ENCODE results near the gene HECA. TPM values are rescaled to one million over a fixed set of nuclear protein-coding genes. Genes with fewer than 3 reads are reported as not detected.
"Not testable (repeated sequence)": the region's sequence is repeated elsewhere in the genome, so short reads cannot be mapped to it uniquely, and the experiment has no call there.

The HECA gene
- total and polyA plus RNA-seq, 9 donors: 12.5 to 24.0 (median 15.9) TPM

- no peak for DNase-seq
- no peaks in the 10 kb centered on the region for H3K36me3 ChIP-seq (ENCODE audit: control insufficient read depth, insufficient read depth, low read length)
- H3K9me3 ChIP-seq (replicated peaks; ENCODE audit: control insufficient read depth, low read depth, low read length): no peaks in the 10 kb centered on the region
- no peaks in the 10 kb centered on the region for H3K27me3 ChIP-seq (ENCODE audit: control insufficient read depth, insufficient read depth, low read length)
- no peak overlapping the region for H3K4me3 ChIP-seq (ENCODE audit: low read length)
- H3K4me1 ChIP-seq (ENCODE audit: control insufficient read depth, insufficient read depth, low read length): peaks cover 9% of the 10 kb centered on the region
- peak overlapping the region; percentile 44 for H3K27ac ChIP-seq (ENCODE audit: low read length)
These were observed 850 bp upstream of the HECA start for GRCh38 chr6:139134064-139134395.

GRCh38 chr6:139135578-139136545 is 982 bp downstream of the HECA start:
- H3K36me3 ChIP-seq (ENCODE audit: control insufficient read depth, insufficient read depth, low read length): no peaks in the 10 kb centered on the region
- H3K4me3 ChIP-seq (ENCODE audit: low read length): peak overlapping the region; percentile 90
- under 1% methylated on average over 57 of the region's 76 CpGs for WGBS (ENCODE audit: insufficient coverage)
- H3K27me3 ChIP-seq (ENCODE audit: control insufficient read depth, insufficient read depth, low read length): no peaks in the 10 kb centered on the region
- H3K27ac ChIP-seq (ENCODE audit: low read length): peak overlapping the region; percentile 94
- DNase-seq: peak; percentile 75
- no peaks in the 10 kb centered on the region for H3K9me3 ChIP-seq (replicated peaks; ENCODE audit: control insufficient read depth, low read depth, low read length)
- H3K4me1 ChIP-seq (ENCODE audit: control insufficient read depth, insufficient read depth, low read length): peaks cover 9% of the 10 kb centered on the region

GRCh38 chr6:139137706-139138105 is 2.8 kb downstream of the HECA start:
- no peaks in the 10 kb centered on the region for H3K36me3 ChIP-seq (ENCODE audit: control insufficient read depth, insufficient read depth, low read length)
- no peak for DNase-seq
- no peak overlapping the region for H3K4me3 ChIP-seq (ENCODE audit: low read length)
- 80% methylated on average over 1 of the region's 2 CpGs for WGBS (ENCODE audit: insufficient coverage)
- no peaks in the 10 kb centered on the region for H3K27me3 ChIP-seq (ENCODE audit: control insufficient read depth, insufficient read depth, low read length)
- peaks cover 9% of the 10 kb centered on the region for H3K4me1 ChIP-seq (ENCODE audit: control insufficient read depth, insufficient read depth, low read length)
- H3K9me3 ChIP-seq (replicated peaks; ENCODE audit: control insufficient read depth, low read depth, low read length): no peaks in the 10 kb centered on the region
- no peak overlapping the region for H3K27ac ChIP-seq (ENCODE audit: low read length)

- not testable (repeated sequence) for DNase-seq; H3K4me3 ChIP-seq (ENCODE audit: low read length); H3K27me3 ChIP-seq (ENCODE audit: control insufficient read depth, insufficient read depth, low read length); H3K9me3 ChIP-seq (replicated peaks; ENCODE audit: control insufficient read depth, low read depth, low read length); H3K4me1 ChIP-seq (ENCODE audit: control insufficient read depth, insufficient read depth, low read length); H3K27ac ChIP-seq (ENCODE audit: low read length); H3K36me3 ChIP-seq (ENCODE audit: control insufficient read depth, insufficient read depth, low read length)
- WGBS (ENCODE audit: insufficient coverage): 97% methylated on average over 4 of the region's 12 CpGs
These were observed 6.0 kb downstream of the HECA start for GRCh38 chr6:139140854-139141253.

GRCh38 chr6:139142262-139142661 is 7.4 kb downstream of the HECA start:
- no peak for DNase-seq
- Histone ChIP-seq H3K4me3 (ENCODE audit: low read length) (no peak overlapping the region), H3K27me3 (ENCODE audit: control insufficient read depth, insufficient read depth, low read length) (no peaks in the 10 kb centered on the region), H3K9me3 (replicated peaks; ENCODE audit: control insufficient read depth, low read depth, low read length) (no peaks in the 10 kb centered on the region), H3K36me3 (ENCODE audit: control insufficient read depth, insufficient read depth, low read length) (no peaks in the 10 kb centered on the region), H3K27ac (ENCODE audit: low read length) (no peak overlapping the region), H3K4me1 (ENCODE audit: control insufficient read depth, insufficient read depth, low read length) (peaks cover 5% of the 10 kb centered on the region)
- WGBS (ENCODE audit: insufficient coverage): 69% methylated on average over 3 of the region's 3 CpGs

GRCh38 chr6:139143111-139143510 is 8.2 kb downstream of the HECA start:
- no CpG with 5 or more reads among the region's 3 CpGs for WGBS (ENCODE audit: insufficient coverage)
- no peak overlapping the region for H3K4me3 ChIP-seq (ENCODE audit: low read length)
- no peak overlapping the region for H3K27ac ChIP-seq (ENCODE audit: low read length)
- no peaks in the 10 kb centered on the region for H3K27me3 ChIP-seq (ENCODE audit: control insufficient read depth, insufficient read depth, low read length)
- DNase-seq: no peak
- no peaks in the 10 kb centered on the region for H3K36me3 ChIP-seq (ENCODE audit: control insufficient read depth, insufficient read depth, low read length)
- peaks cover 3% of the 10 kb centered on the region for H3K4me1 ChIP-seq (ENCODE audit: control insufficient read depth, insufficient read depth, low read length)
- H3K9me3 ChIP-seq (replicated peaks; ENCODE audit: control insufficient read depth, low read depth, low read length): no peaks in the 10 kb centered on the region

GRCh38 chr6:139144490-139145085 is 9.7 kb downstream of the HECA start:
- no peak overlapping the region for H3K4me3 ChIP-seq (ENCODE audit: low read length)
- H3K27ac ChIP-seq (ENCODE audit: low read length): no peak overlapping the region
- WGBS (ENCODE audit: insufficient coverage): 83% methylated on average over 2 of the region's 4 CpGs
- H3K27me3 ChIP-seq (ENCODE audit: control insufficient read depth, insufficient read depth, low read length): no peaks in the 10 kb centered on the region
- no peaks in the 10 kb centered on the region for H3K36me3 ChIP-seq (ENCODE audit: control insufficient read depth, insufficient read depth, low read length)
- DNase-seq: no peak
- peaks cover 12% of the 10 kb centered on the region for H3K4me1 ChIP-seq (ENCODE audit: control insufficient read depth, insufficient read depth, low read length)
- H3K9me3 ChIP-seq (replicated peaks; ENCODE audit: control insufficient read depth, low read depth, low read length): no peaks in the 10 kb centered on the region

GRCh38 chr6:139145661-139146060 is 10.8 kb downstream of the HECA start:
- no peak for DNase-seq
- peaks cover 15% of the 10 kb centered on the region for H3K4me1 ChIP-seq (ENCODE audit: control insufficient read depth, insufficient read depth, low read length)
- H3K9me3 ChIP-seq (replicated peaks; ENCODE audit: control insufficient read depth, low read depth, low read length): no peaks in the 10 kb centered on the region
- H3K4me3 ChIP-seq (ENCODE audit: low read length): no peak overlapping the region
- H3K27me3 ChIP-seq (ENCODE audit: control insufficient read depth, insufficient read depth, low read length): no peaks in the 10 kb centered on the region
- WGBS (ENCODE audit: insufficient coverage): 86% methylated on average over 2 of the region's 3 CpGs
- H3K36me3 ChIP-seq (ENCODE audit: control insufficient read depth, insufficient read depth, low read length): no peaks in the 10 kb centered on the region
- H3K27ac ChIP-seq (ENCODE audit: low read length): no peak overlapping the region

- no peaks in the 10 kb centered on the region for H3K27me3 ChIP-seq (ENCODE audit: control insufficient read depth, insufficient read depth, low read length)
- no peak overlapping the region for H3K27ac ChIP-seq (ENCODE audit: low read length)
- H3K9me3 ChIP-seq (replicated peaks; ENCODE audit: control insufficient read depth, low read depth, low read length): no peaks in the 10 kb centered on the region
- H3K36me3 ChIP-seq (ENCODE audit: control insufficient read depth, insufficient read depth, low read length): no peaks in the 10 kb centered on the region
- peaks cover 15% of the 10 kb centered on the region for H3K4me1 ChIP-seq (ENCODE audit: control insufficient read depth, insufficient read depth, low read length)
- WGBS (ENCODE audit: insufficient coverage): 85% methylated on average over 4 of the region's 5 CpGs
- DNase-seq: no peak
- H3K4me3 ChIP-seq (ENCODE audit: low read length): no peak overlapping the region
These were observed 11.4 kb downstream of the HECA start for GRCh38 chr6:139146317-139146726.

GRCh38 chr6:139147628-139148027 is 12.7 kb downstream of the HECA start:
- WGBS (ENCODE audit: insufficient coverage): no CpG with 5 or more reads among the region's 4 CpGs
- H3K4me1 ChIP-seq (ENCODE audit: control insufficient read depth, insufficient read depth, low read length): peaks cover 15% of the 10 kb centered on the region
- DNase-seq: no peak
- no peaks in the 10 kb centered on the region for H3K36me3 ChIP-seq (ENCODE audit: control insufficient read depth, insufficient read depth, low read length)
- no peak overlapping the region for H3K27ac ChIP-seq (ENCODE audit: low read length)
- H3K27me3 ChIP-seq (ENCODE audit: control insufficient read depth, insufficient read depth, low read length): no peaks in the 10 kb centered on the region
- no peak overlapping the region for H3K4me3 ChIP-seq (ENCODE audit: low read length)
- no peaks in the 10 kb centered on the region for H3K9me3 ChIP-seq (replicated peaks; ENCODE audit: control insufficient read depth, low read depth, low read length)
